RWPE1 (cell line): ENCODE data around the gene EYS.
A peak's percentile ranks its signal among the peaks of the same experiment; 100 is the strongest.

Experiments used
- CTCF ChIA-PET: fragments of 350-600 bp; sonication (Branson Sonifier 250); formaldehyde crosslinking; extraction: SDS; loops from one replicate; lab custom pipeline; 2021; lab: Yijun Ruan, JAX
- POLR2A ChIA-PET: fragments of 400-600 bp; formaldehyde crosslinking; extraction: SDS; loops from one replicate; lab custom pipeline; 2020; ENCODE audit warnings: antibody characterized with exemption; ENCODE audit not compliant: low non-redundant PET; lab: Yijun Ruan, JAX
- DNase-seq: peaks from one replicate; pipeline ENCODE4 v3.0.0; 2012; ENCODE audit warnings: low spot score
- H3K27ac ChIP-seq: fragments of 450-650 bp; 2 replicates; pipeline ENCODE4 v1.5.1; 2017
- CTCF ChIP-seq: fragments of 450-650 bp; conservative IDR thresholded peaks from 2 replicates; pipeline ENCODE4 v1.5.1; 2017; ENCODE audit warnings: low read depth, mild to moderate bottlenecking

The EYS gene

GRCh38 chr6:64786736-64787135 lies 920.3 kb downstream of the EYS start:
- no peak for TF ChIP-seq CTCF
- DNase-seq: no peak
- ChIA-PET POLR2A (interaction anchor here (0.6 kb wide), 1 partner anchor 453 kb away, joined by 3 read pairs; no protein-coding TSS in a partner anchor), CTCF (no interaction called here)
- H3K27ac ChIP-seq: no peak overlapping the region

- H3K27ac ChIP-seq: no peak overlapping the region
- ChIA-PET POLR2A (no interaction called here), CTCF (no interaction called here)
- peak; percentile 10 for DNase-seq
- no peak for TF ChIP-seq CTCF
Observed at GRCh38 chr6:64782877-64783276, 924.1 kb downstream of the EYS start.

GRCh38 chr6:64777941-64778785 lies 928.9 kb downstream of the EYS start:
- POLR2A ChIA-PET: no interaction called here
- H3K27ac ChIP-seq: no peak overlapping the region
- no peak for DNase-seq
- CTCF ChIA-PET: interaction anchor here (0.7 kb wide), 1 partner anchor 49 kb away, joined by 3 read pairs; no protein-coding TSS in a partner anchor
- no peak for TF ChIP-seq CTCF

- no peak for TF ChIP-seq CTCF
- ChIA-PET POLR2A (no interaction called here), CTCF (no interaction called here)
- no peak overlapping the region for H3K27ac ChIP-seq
- DNase-seq: no peak
Observed at GRCh38 chr6:64776359-64776758, 930.7 kb downstream of the EYS start.

- no peak for TF ChIP-seq CTCF
- no peak for DNase-seq
- H3K27ac ChIP-seq: no peak overlapping the region
- CTCF ChIA-PET: no interaction called here
- POLR2A ChIA-PET: no interaction called here
Observed at GRCh38 chr6:64774881-64775280, 932.1 kb downstream of the EYS start.

- no peak for TF ChIP-seq CTCF
- POLR2A ChIA-PET: no interaction called here
- no peak overlapping the region for H3K27ac ChIP-seq
- DNase-seq: no peak
- CTCF ChIA-PET: interaction anchor here (1.1 kb wide), 1 partner anchor 34 kb away, joined by 3 read pairs; no protein-coding TSS in a partner anchor
Observed at GRCh38 chr6:64750910-64751309, 956.1 kb downstream of the EYS start.
